Ureter (tissue), 1 donor: ENCODE data around the gene ALB. TPM values are rescaled to one million over a fixed set of nuclear protein-coding genes. Genes with fewer than 3 reads are reported as not detected.

Experiments used
- DNase-seq: peaks from one replicate; pipeline ENCODE4 v3.0.0-alpha.2; 2020; ENCODE audit warnings: low spot score
- total RNA-seq: library from RNA; stranded (reverse); gene quantifications from one replicate; pipeline ENCODE4 v1.2.4, GENCODE V29; 2023
- donor health status: DM: yes; HTN: yes; CAD: no.

Gene ALB
- total RNA-seq, 1 donor from 2014 or later: 11.9 TPM

GRCh38 chr4:73429826-73430587, 25.9 kb downstream of the ALB start:
- no peak for DNase-seq

- DNase-seq: no peak
Measured at GRCh38 chr4:73431813-73432168, 27.7 kb downstream of the ALB start.

- no peak for DNase-seq
Measured at GRCh38 chr4:73432169-73433000, 28.3 kb downstream of the ALB start.

GRCh38 chr4:73433140-73433539, 29.1 kb downstream of the ALB start:
- DNase-seq: no peak

GRCh38 chr4:73434311-73434710, 30.2 kb downstream of the ALB start:
- no peak for DNase-seq

GRCh38 chr4:73435984-73436383, 31.9 kb downstream of the ALB start, which contains the start of gene AFP:
AFP (plus strand) TSS chr4:73436221; CDS start chr4:73436263, 42 bp downstream.
- DNase-seq: no peak

GRCh38 chr4:73436674-73437557, 32.8 kb downstream of the ALB start:
- DNase-seq: no peak

- no peak for DNase-seq
Measured at GRCh38 chr4:73437558-73437956, 33.5 kb downstream of the ALB start.

GRCh38 chr4:73438048-73438447, 34.0 kb downstream of the ALB start:
- no peak for DNase-seq

- DNase-seq: no peak
Measured at GRCh38 chr4:73438582-73439215, 34.6 kb downstream of the ALB start.

GRCh38 chr4:73439445-73439844, 35.4 kb downstream of the ALB start:
- no peak for DNase-seq

GRCh38 chr4:73439991-73440390, 35.9 kb downstream of the ALB start:
- no peak for DNase-seq

GRCh38 chr4:73440653-73441052, 36.6 kb downstream of the ALB start:
- DNase-seq: no peak

GRCh38 chr4:73442275-73442674, 38.2 kb downstream of the ALB start:
- no peak for DNase-seq

- DNase-seq: no peak
Measured at GRCh38 chr4:73443224-73443623, 39.1 kb downstream of the ALB start.

- no peak for DNase-seq
Measured at GRCh38 chr4:73445383-73446335, 41.6 kb downstream of the ALB start.

- DNase-seq: no peak
Measured at GRCh38 chr4:73446336-73446938, 42.4 kb downstream of the ALB start.

- no peak for DNase-seq
Measured at GRCh38 chr4:73447671-73448070, 43.6 kb downstream of the ALB start.

- no peak for DNase-seq
Measured at GRCh38 chr4:73448448-73449203, 44.5 kb downstream of the ALB start.
